SK-N-SH (cell line): ENCODE results near the gene OGFOD2. TPM values are rescaled to one million over a fixed set of nuclear protein-coding genes. Genes with fewer than 3 reads are reported as not detected.

Experiments
- CTCF ChIA-PET: fragments of 300-600, 350-600 bp; formaldehyde crosslinking; extraction: SDS; loops from one replicate; lab custom pipeline; 2021; lab: Yijun Ruan, JAX
- POLR2A ChIA-PET: fragments of 350-600 bp; sonication (Branson Sonifier 250); formaldehyde crosslinking; extraction: SDS; loops from one replicate; lab custom pipeline; 2020; ENCODE audit warnings: antibody characterized with exemption, inconsistent platforms; lab: Yijun Ruan, JAX
- DNase-seq: peaks from one replicate; pipeline ENCODE4 v3.0.0; 2012
- H2AFZ ChIP-seq: fragments of 200-600 bp; sonication (generic); 2 replicates; pipeline ENCODE4 v1.8.1; 2016; ENCODE audit warnings: antibody characterized with exemption, mild to moderate bottlenecking, low read depth
- H3F3A ChIP-seq: fragments of 200-600 bp; sonication (generic); replicated peaks from 2 replicates; pipeline ENCODE3; 2016; ENCODE audit warnings: antibody characterized with exemption, mild to moderate bottlenecking; ENCODE audit not compliant: insufficient read depth
- H3K27ac ChIP-seq, 2 experiments: fragments of 200-500 bp in 1 of 2; fragments of 200-600 bp in 1 of 2; sonication (Bioruptor generic) in 1 of 2; sonication (generic), shearing (Covaris generic) in 1 of 2; 2 replicates each; pipeline versions ENCODE4 v1.5.1 to v1.6.1; 2014 to 2016; ENCODE audit warnings: low read depth in 2 of 2, inconsistent platforms in 1 of 2, low read length in 1 of 2, mild to moderate bottlenecking in 1 of 2, mixed read lengths in 1 of 2
- H3K27me3 ChIP-seq: fragments of 200-600 bp; sonication (generic), shearing (Covaris generic); 2 replicates; pipeline ENCODE4 v1.6.1; 2016; ENCODE audit warnings: mixed run types; ENCODE audit not compliant: insufficient read depth
- H3K36me3 ChIP-seq, 2 experiments: fragments of 200-500 bp in 1 of 2; fragments of 200-600 bp in 1 of 2; sonication (Bioruptor generic) in 1 of 2; sonication (generic) in 1 of 2; replicated peaks in 1 of 2; 2 replicates each; pipeline versions ENCODE3 to v1.5.1; 2014 to 2016; ENCODE audit warnings: low read length in 1 of 2, mild to moderate bottlenecking in 1 of 2; ENCODE audit not compliant: insufficient read depth in 2 of 2, control insufficient read depth in 1 of 2
- H3K4me1 ChIP-seq, 2 experiments: fragments of 200-500 bp in 1 of 2; fragments of 200-600 bp in 1 of 2; sonication (Bioruptor generic) in 1 of 2; sonication (generic), shearing (Covaris generic) in 1 of 2; 2 replicates each; pipeline versions ENCODE4 v1.5.1 to v1.6.1; 2014 to 2016; ENCODE audit warnings: low read depth in 1 of 2, low read length in 1 of 2, mixed run types in 1 of 2; ENCODE audit not compliant: insufficient read depth in 2 of 2, control insufficient read depth in 1 of 2
- H3K4me2 ChIP-seq: fragments of 200-600 bp; sonication (generic), shearing (Covaris generic); 2 replicates; pipeline ENCODE4 v1.6.1; 2017; ENCODE audit warnings: mixed run types
- H3K4me3 ChIP-seq, 2 experiments: fragments of 200-500 bp in 1 of 2; fragments of 200-600 bp in 1 of 2; sonication (Bioruptor generic) in 1 of 2; sonication (generic), shearing (Covaris generic) in 1 of 2; 2 replicates each; pipeline versions ENCODE4 v1.5.1 to v1.8.1; 2014 to 2016; ENCODE audit warnings: low read depth in 2 of 2, inconsistent platforms in 1 of 2, low read length in 1 of 2, mild to moderate bottlenecking in 1 of 2, mixed read lengths in 1 of 2, moderate library complexity in 1 of 2
- H3K79me2 ChIP-seq: fragments of 200-600 bp; sonication (generic); 2 replicates; pipeline ENCODE4 v1.8.1; 2017; ENCODE audit warnings: mild to moderate bottlenecking; ENCODE audit not compliant: insufficient read depth
- H3K9ac ChIP-seq: fragments of 200-600 bp; sonication (generic); 2 replicates; pipeline ENCODE4 v1.6.1; 2017; ENCODE audit warnings: mixed run types
- H3K9me2 ChIP-seq: fragments of 200-600 bp; sonication (generic); 2 replicates; pipeline ENCODE4 v1.6.1; 2017; ENCODE audit warnings: mixed run types
- H3K9me3 ChIP-seq: fragments of 200-600 bp; sonication (generic); 2 replicates; pipeline ENCODE4 v1.6.1; 2017; ENCODE audit warnings: mixed run types, mild to moderate bottlenecking, moderate library complexity
- H4K20me1 ChIP-seq: fragments of 200-600 bp; sonication (generic); 2 replicates; pipeline ENCODE4 v1.6.1; 2017; ENCODE audit warnings: mild to moderate bottlenecking, mixed run types; ENCODE audit not compliant: insufficient read depth
- EP300 ChIP-seq, 2 experiments: IDR thresholded peaks; 2 replicates each; pipeline versions ENCODE4 v1.4.0 to v1.6.1; 2012; ENCODE audit warnings: borderline replicate concordance in 1 of 2, low read depth in 1 of 2, low read length in 1 of 2
- FOSL2 ChIP-seq: IDR thresholded peaks from 2 replicates; pipeline ENCODE4 v1.4.0; 2012; ENCODE audit warnings: low read depth, mild to moderate bottlenecking, moderate library complexity, borderline replicate concordance
- FOXJ3 ChIP-seq: sonication (generic); formaldehyde crosslinking; IDR thresholded peaks from 2 replicates; pipeline ENCODE4 v1.5.1; 2020; ENCODE audit warnings: mild to moderate bottlenecking, missing genetic modification reagents
- FOXM1 ChIP-seq: IDR thresholded peaks from 2 replicates; pipeline ENCODE4 v1.4.0; 2012; ENCODE audit warnings: low read depth, mild to moderate bottlenecking
- MEF2A ChIP-seq: IDR thresholded peaks from 2 replicates; pipeline ENCODE4 v1.4.0; 2012; ENCODE audit warnings: low read depth, borderline replicate concordance
- NFIC ChIP-seq: IDR thresholded peaks from 2 replicates; pipeline ENCODE4 v1.4.0; 2012; ENCODE audit warnings: borderline replicate concordance
- RCOR1 ChIP-seq: fragments of 150-350 bp; IDR thresholded peaks from 2 replicates; pipeline ENCODE4 v1.6.1; 2017; ENCODE audit warnings: antibody characterized with exemption, low read length
- RFX5 ChIP-seq: IDR thresholded peaks from 2 replicates; pipeline ENCODE4 v1.6.1; 2012; ENCODE audit warnings: mild to moderate bottlenecking, improper control_type of control experiment, low read length
- RXRA ChIP-seq: IDR thresholded peaks from 2 replicates; pipeline ENCODE4 v1.4.0; 2012; ENCODE audit warnings: low read depth, mild to moderate bottlenecking, borderline replicate concordance
- SMC3 ChIP-seq: IDR thresholded peaks from 2 replicates; pipeline ENCODE4 v1.6.1; 2012; ENCODE audit warnings: low read depth, low read length, improper control_type of control experiment
- TAF1 ChIP-seq: IDR thresholded peaks from 2 replicates; pipeline ENCODE4 v1.6.1; 2012; ENCODE audit warnings: low read depth, mild to moderate bottlenecking, low read length, moderate library complexity, borderline replicate concordance
- TCF12 ChIP-seq: IDR thresholded peaks from 2 replicates; pipeline ENCODE4 v1.4.0; 2012
- TEAD4 ChIP-seq: IDR thresholded peaks from 2 replicates; pipeline ENCODE4 v1.4.0; 2012; ENCODE audit warnings: mild to moderate bottlenecking, borderline replicate concordance; ENCODE audit not compliant: insufficient read depth
- YY1 ChIP-seq: IDR thresholded peaks from 2 replicates; pipeline ENCODE4 v1.4.0; 2012; ENCODE audit warnings: low read depth, mild to moderate bottlenecking
- WGBS: methylation state at CpG from one replicate; pipeline ENCODE4 v1.1.6; 2017; ENCODE audit warnings: low lambda C conversion rate; 5-methylcytosine and 5-hydroxymethylcytosine counted together
- polyA plus RNA-seq, 3 experiments: library from polyadenylated mRNA; depleted of rRNA; stranded (reverse); fragments of >200 nt; gene quantifications; 2 replicates each; pipeline ENCODE4 v1.2.3, GENCODE V29; 2012
- TF ChIP-seq, protein P1 (sequence below): IDR thresholded peaks from 2 replicates; pipeline ENCODE4; 2012
- TF ChIP-seq, protein P2 (sequence below): IDR thresholded peaks from 2 replicates; pipeline ENCODE4 v1.6.1; 2012; ENCODE audit warnings: mild to moderate bottlenecking, low read depth, low read length, moderate library complexity
- TF ChIP-seq, protein P3 (sequence below): IDR thresholded peaks from 2 replicates; pipeline ENCODE4 v1.4.0; 2012; ENCODE audit warnings: low read depth, borderline replicate concordance
- TF ChIP-seq, protein P4 (sequence below): IDR thresholded peaks from 2 replicates; pipeline ENCODE4 v1.4.0; 2012; ENCODE audit warnings: low read depth, borderline replicate concordance
- TF ChIP-seq, protein P5 (sequence below): fragments of 150-350 bp; IDR thresholded peaks from 2 replicates; pipeline ENCODE4 v1.6.1; 2016; ENCODE audit warnings: mild to moderate bottlenecking, low read depth, low read length

The OGFOD2 gene
- polyA plus RNA-seq, 1 of the 3 experiments (the other 2 are of a cell fraction) = 22.0 TPM

DNA sequence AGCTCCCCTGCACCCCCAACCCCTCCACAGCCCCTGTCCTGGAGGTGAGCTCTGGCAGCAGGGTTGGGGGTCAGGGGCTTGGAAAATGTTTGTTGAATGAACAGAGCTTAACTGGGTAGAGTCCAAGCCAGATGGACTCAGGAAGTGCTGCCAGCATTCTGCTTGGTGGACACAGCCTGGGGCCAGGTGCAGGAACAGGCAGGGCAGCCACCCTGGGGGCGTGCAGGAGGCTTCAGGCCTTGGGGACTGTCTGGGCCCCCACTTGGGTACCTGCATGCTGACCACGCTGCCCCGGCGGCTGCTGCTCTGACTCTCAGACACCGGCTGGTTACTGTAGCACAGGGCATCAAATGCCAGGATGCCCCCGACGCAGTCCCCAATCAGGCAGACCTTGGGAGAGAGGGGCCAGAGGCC, 21.2 kb downstream of the OGFOD2 start:
- Histone ChIP-seq H3K27me3 (no peaks in the 10 kb centered on the region), H3K9me3 (no peaks in the 10 kb centered on the region), H4K20me1 (no peaks in the 10 kb centered on the region), H3K9ac (no peak overlapping the region), H3K36me3 (no peaks in the 10 kb centered on the region), H3K9me2 (no peaks in the 10 kb centered on the region), H3K4me3 (no peak overlapping the region), H3F3A (no peaks in the 10 kb centered on the region), H3K4me1 (peaks cover 0 to 4% of the 10 kb centered on the region in 2 experiments; a peak in 1 of 4 replicates), H2AFZ (no peak overlapping the region), H3K27ac (no peak overlapping the region), H3K4me2 (no peak overlapping the region), H3K79me2 (no peaks in the 10 kb centered on the region)
- TF ChIP-seq FOSL2 (no peak), SMC3 (no peak), NFIC (no peak), MEF2A (no peak), FOXM1 (no peak), RXRA (no peak), YY1 (no peak), TEAD4 (no peak), RCOR1 (no peak), FOXJ3 (CRISPR knock-in tag) (no peak)
- TF ChIP-seq, protein P1, sequence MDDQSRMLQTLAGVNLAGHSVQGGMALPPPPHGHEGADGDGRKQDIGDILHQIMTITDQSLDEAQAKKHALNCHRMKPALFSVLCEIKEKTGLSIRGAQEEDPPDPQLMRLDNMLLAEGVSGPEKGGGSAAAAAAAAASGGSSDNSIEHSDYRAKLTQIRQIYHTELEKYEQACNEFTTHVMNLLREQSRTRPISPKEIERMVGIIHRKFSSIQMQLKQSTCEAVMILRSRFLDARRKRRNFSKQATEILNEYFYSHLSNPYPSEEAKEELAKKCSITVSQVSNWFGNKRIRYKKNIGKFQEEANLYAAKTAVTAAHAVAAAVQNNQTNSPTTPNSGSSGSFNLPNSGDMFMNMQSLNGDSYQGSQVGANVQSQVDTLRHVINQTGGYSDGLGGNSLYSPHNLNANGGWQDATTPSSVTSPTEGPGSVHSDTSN = no peak
- TF ChIP-seq, protein P2, sequence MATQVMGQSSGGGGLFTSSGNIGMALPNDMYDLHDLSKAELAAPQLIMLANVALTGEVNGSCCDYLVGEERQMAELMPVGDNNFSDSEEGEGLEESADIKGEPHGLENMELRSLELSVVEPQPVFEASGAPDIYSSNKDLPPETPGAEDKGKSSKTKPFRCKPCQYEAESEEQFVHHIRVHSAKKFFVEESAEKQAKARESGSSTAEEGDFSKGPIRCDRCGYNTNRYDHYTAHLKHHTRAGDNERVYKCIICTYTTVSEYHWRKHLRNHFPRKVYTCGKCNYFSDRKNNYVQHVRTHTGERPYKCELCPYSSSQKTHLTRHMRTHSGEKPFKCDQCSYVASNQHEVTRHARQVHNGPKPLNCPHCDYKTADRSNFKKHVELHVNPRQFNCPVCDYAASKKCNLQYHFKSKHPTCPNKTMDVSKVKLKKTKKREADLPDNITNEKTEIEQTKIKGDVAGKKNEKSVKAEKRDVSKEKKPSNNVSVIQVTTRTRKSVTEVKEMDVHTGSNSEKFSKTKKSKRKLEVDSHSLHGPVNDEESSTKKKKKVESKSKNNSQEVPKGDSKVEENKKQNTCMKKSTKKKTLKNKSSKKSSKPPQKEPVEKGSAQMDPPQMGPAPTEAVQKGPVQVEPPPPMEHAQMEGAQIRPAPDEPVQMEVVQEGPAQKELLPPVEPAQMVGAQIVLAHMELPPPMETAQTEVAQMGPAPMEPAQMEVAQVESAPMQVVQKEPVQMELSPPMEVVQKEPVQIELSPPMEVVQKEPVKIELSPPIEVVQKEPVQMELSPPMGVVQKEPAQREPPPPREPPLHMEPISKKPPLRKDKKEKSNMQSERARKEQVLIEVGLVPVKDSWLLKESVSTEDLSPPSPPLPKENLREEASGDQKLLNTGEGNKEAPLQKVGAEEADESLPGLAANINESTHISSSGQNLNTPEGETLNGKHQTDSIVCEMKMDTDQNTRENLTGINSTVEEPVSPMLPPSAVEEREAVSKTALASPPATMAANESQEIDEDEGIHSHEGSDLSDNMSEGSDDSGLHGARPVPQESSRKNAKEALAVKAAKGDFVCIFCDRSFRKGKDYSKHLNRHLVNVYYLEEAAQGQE = no peak
- WGBS = no CpG with 5 or more reads among the region's 7 CpGs
- ChIA-PET POLR2A (no interaction called here), CTCF (no interaction called here)
- no peak for DNase-seq

DNA sequence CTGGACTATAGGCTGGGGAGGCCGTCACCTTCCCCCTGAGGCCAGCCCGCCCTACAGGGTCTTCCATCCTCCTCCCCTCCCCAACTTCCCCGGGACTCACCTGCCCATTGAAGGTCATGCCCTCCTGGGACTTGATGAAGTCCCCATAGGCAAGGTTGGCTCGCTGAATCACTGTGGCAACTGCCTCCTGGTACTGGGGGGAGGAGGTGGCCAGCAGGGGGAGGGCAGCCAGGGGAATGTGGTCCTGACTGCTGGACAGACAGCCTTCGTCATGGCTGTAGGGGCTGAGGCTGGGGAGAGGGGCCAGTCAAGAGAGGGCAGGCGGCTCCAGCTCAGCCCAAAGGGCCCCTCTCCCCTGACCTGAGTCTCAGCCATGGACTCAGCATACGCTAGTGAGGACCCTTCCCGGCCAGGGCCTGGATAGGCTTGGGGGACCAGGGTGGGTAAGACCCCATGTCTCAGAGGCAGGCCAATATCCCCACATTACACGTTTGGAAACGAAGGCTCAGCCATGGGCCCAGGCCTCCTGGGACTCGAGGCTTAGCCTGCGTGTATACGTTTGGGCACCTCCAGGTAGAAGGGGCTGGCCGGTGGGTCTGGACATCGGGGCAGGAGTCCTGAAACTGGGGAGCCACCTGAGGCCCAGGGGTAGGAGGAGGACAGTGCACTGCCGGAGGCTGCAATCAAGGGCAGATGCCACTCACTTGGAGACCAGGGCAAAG, 21.7 kb downstream of the OGFOD2 start:
- H2AFZ ChIP-seq = no peak overlapping the region
- H3K27ac ChIP-seq = no peak overlapping the region
- ChIA-PET POLR2A (no interaction called here), CTCF (interaction anchor here (1.2 kb wide), 1 partner anchor 26 kb away, joined by 3 read pairs; no protein-coding TSS in a partner anchor)
- DNase-seq = no peak
- peaks cover 0 to 4% of the 10 kb centered on the region in 2 experiments; a peak in 1 of 4 replicates for H3K4me1 ChIP-seq
- no peaks in the 10 kb centered on the region for H3K36me3 ChIP-seq
- H3K4me2 ChIP-seq = no peak overlapping the region
- H3K9ac ChIP-seq = no peak overlapping the region
- H4K20me1 ChIP-seq = no peaks in the 10 kb centered on the region
- H3K9me2 ChIP-seq = no peaks in the 10 kb centered on the region
- no peaks in the 10 kb centered on the region for H3K27me3 ChIP-seq
- H3F3A ChIP-seq = no peaks in the 10 kb centered on the region
- no peaks in the 10 kb centered on the region for H3K79me2 ChIP-seq
- no peak overlapping the region for H3K4me3 ChIP-seq
- WGBS = 95% methylated on average over 12 of the region's 16 CpGs
- H3K9me3 ChIP-seq = no peaks in the 10 kb centered on the region
- TF ChIP-seq, protein P3, sequence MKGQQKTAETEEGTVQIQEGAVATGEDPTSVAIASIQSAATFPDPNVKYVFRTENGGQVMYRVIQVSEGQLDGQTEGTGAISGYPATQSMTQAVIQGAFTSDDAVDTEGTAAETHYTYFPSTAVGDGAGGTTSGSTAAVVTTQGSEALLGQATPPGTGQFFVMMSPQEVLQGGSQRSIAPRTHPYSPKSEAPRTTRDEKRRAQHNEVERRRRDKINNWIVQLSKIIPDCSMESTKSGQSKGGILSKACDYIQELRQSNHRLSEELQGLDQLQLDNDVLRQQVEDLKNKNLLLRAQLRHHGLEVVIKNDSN = no peak
- TF ChIP-seq EP300 (IDR thresholded peaks at IDR 0.05; ENCODE audit: borderline replicate concordance in 1 of 2, low read depth in 1 of 2, low read length in 1 of 2) (no peak), TCF12 (no peak), TAF1 (no peak), FOSL2 (no peak), NFIC (no peak), RFX5 (no peak)
- TF ChIP-seq, protein P4, sequence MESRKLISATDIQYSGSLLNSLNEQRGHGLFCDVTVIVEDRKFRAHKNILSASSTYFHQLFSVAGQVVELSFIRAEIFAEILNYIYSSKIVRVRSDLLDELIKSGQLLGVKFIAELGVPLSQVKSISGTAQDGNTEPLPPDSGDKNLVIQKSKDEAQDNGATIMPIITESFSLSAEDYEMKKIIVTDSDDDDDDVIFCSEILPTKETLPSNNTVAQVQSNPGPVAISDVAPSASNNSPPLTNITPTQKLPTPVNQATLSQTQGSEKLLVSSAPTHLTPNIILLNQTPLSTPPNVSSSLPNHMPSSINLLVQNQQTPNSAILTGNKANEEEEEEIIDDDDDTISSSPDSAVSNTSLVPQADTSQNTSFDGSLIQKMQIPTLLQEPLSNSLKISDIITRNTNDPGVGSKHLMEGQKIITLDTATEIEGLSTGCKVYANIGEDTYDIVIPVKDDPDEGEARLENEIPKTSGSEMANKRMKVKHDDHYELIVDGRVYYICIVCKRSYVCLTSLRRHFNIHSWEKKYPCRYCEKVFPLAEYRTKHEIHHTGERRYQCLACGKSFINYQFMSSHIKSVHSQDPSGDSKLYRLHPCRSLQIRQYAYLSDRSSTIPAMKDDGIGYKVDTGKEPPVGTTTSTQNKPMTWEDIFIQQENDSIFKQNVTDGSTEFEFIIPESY = no peak
- TF ChIP-seq, protein P5, sequence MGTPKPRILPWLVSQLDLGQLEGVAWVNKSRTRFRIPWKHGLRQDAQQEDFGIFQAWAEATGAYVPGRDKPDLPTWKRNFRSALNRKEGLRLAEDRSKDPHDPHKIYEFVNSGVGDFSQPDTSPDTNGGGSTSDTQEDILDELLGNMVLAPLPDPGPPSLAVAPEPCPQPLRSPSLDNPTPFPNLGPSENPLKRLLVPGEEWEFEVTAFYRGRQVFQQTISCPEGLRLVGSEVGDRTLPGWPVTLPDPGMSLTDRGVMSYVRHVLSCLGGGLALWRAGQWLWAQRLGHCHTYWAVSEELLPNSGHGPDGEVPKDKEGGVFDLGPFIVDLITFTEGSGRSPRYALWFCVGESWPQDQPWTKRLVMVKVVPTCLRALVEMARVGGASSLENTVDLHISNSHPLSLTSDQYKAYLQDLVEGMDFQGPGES = no peak
